Panc1 (cell line): ENCODE measurements around the gene CETN3. TPM values are rescaled to one million over a fixed set of nuclear protein-coding genes. Genes with fewer than 3 reads are reported as not detected.

Source experiments
- ATAC-seq: fragments of 200-7000 bp; cut with Tn5 transposase; 2 replicates; pipeline ENCODE4 v1.9.1; 2020; ENCODE audit warnings: mild to moderate bottlenecking, moderate library complexity
- BruUV-seq: library from RNA; stranded (reverse); fragments of 400-500 nt; replicated peaks from 2 replicates; lab custom pipeline; 2021; lab: Mats Ljungman, UMichigan
- CTCF ChIA-PET: fragments of 300-600 bp; sonication (Branson Sonifier 250); formaldehyde crosslinking; loops from one replicate; lab custom pipeline; 2022; ENCODE audit warnings: antibody characterized with exemption; lab: Charles Lee
- POLR2A ChIA-PET: fragments of 300-600 bp; sonication (Branson Sonifier 250); formaldehyde crosslinking; loops from one replicate; lab custom pipeline; 2022; ENCODE audit warnings: antibody characterized with exemption; lab: Charles Lee
- DNase-seq: peaks from one replicate; pipeline ENCODE4 v3.0.0-alpha.2; 2010; ENCODE audit warnings: low read depth, low spot score
- H3K27ac ChIP-seq: 2 replicates; pipeline ENCODE4 v1.5.1; 2011; ENCODE audit warnings: mild to moderate bottlenecking, low read length, inconsistent platforms
- H3K27me3 ChIP-seq: fragments of 200-500 bp; sonication (Bioruptor generic); 2 replicates; pipeline ENCODE4 v1.6.0; 2014; ENCODE audit warnings: low read length, inconsistent platforms; ENCODE audit not compliant: control insufficient read depth, insufficient read depth
- H3K36me3 ChIP-seq: fragments of 200-500 bp; sonication (Bioruptor generic); 2 replicates; pipeline ENCODE4 v1.5.1; 2014; ENCODE audit warnings: inconsistent platforms, mild to moderate bottlenecking, low read length, moderate library complexity; ENCODE audit not compliant: control insufficient read depth, insufficient read depth
- H3K4me1 ChIP-seq: 2 replicates; pipeline ENCODE4 v1.5.1; 2011; ENCODE audit warnings: inconsistent platforms, mild to moderate bottlenecking, low read length, moderate library complexity; ENCODE audit not compliant: control insufficient read depth, insufficient read depth
- H3K4me3 ChIP-seq, 2 experiments: 2 replicates each; pipeline ENCODE4 v1.5.1; 2011 to 2012; ENCODE audit warnings: low read depth in 2 of 2, low read length in 2 of 2, mild to moderate bottlenecking in 2 of 2, inconsistent platforms in 1 of 2, moderate library complexity in 1 of 2
- H3K9me3 ChIP-seq: fragments of 200-500 bp; sonication (Bioruptor generic); 2 replicates; pipeline ENCODE4 v1.5.1; 2014; ENCODE audit warnings: low read depth, mild to moderate bottlenecking, inconsistent platforms, low read length, moderate library complexity; ENCODE audit not compliant: control insufficient read depth, insufficient read depth
- POLR2AphosphoS5 ChIP-seq: IDR thresholded peaks from 2 replicates; pipeline ENCODE4 v1.6.1; 2012; ENCODE audit warnings: mild to moderate bottlenecking, low read depth, low read length, moderate library complexity
- SIN3A ChIP-seq: IDR thresholded peaks from 2 replicates; pipeline ENCODE4 v1.6.1; 2012; ENCODE audit warnings: low read depth, mild to moderate bottlenecking, low read length, moderate library complexity, borderline replicate concordance; ENCODE audit not compliant: insufficient read depth
- TCF7L2 ChIP-seq: IDR thresholded peaks from 2 replicates; pipeline ENCODE4 v1.6.1; 2011; ENCODE audit warnings: mild to moderate bottlenecking, low read depth, low read length, inconsistent platforms
- in situ Hi-C: cut with HindIII; loops from 2 replicates; pipeline ENCODE4 v1.10.0; 2016; ENCODE audit warnings: low sequenced_read_pairs, low pct_unique_long_range_greater_than_20kb
- intact Hi-C: fragments of 100-400 bp; cut with micrococcal nuclease; formaldehyde crosslinking; loops from one replicate; pipeline ENCODE4 v1.10.0; 2022; ENCODE audit not compliant: unreplicated experiment
- total RNA-seq: library from RNA; stranded (reverse); gene quantifications from one replicate; pipeline ENCODE4 v1.2.1, GENCODE V29; 2021; ENCODE audit not compliant: unreplicated experiment
- TF ChIP-seq, protein P1 (sequence below), 2 experiments: IDR thresholded peaks; 2 replicates each; pipeline ENCODE4 v1.6.1; 2011 to 2012; ENCODE audit warnings: low read depth in 2 of 2, control low read depth in 1 of 2, low read length in 1 of 2, mild to moderate bottlenecking in 1 of 2, moderate library complexity in 1 of 2; ENCODE audit not compliant: insufficient read depth in 1 of 2
- TF ChIP-seq, protein P2 (sequence below): fragments of 450-650 bp; IDR thresholded peaks from 2 replicates; pipeline ENCODE4 v1.5.1; 2017; ENCODE audit warnings: mild to moderate bottlenecking

The CETN3 gene
- total RNA-seq, 1 experiment from 2014 or later = 30.6 TPM

GRCh38 chr5:90390928-90391327, 18.6 kb downstream of the CETN3 start:
- Histone ChIP-seq H3K9me3 (no peaks in the 10 kb centered on the region), H3K4me3 (no peak overlapping the region), H3K36me3 (peaks cover 6% of the 10 kb centered on the region; the same call in 1 of the 2 replicates), H3K4me1 (no peaks in the 10 kb centered on the region), H3K27me3 (no peaks in the 10 kb centered on the region), H3K27ac (no peak overlapping the region)
- DNase-seq = no peak
- TF ChIP-seq SIN3A = no peak
- no peak for TF ChIP-seq TCF7L2
- TF ChIP-seq, protein P1, sequence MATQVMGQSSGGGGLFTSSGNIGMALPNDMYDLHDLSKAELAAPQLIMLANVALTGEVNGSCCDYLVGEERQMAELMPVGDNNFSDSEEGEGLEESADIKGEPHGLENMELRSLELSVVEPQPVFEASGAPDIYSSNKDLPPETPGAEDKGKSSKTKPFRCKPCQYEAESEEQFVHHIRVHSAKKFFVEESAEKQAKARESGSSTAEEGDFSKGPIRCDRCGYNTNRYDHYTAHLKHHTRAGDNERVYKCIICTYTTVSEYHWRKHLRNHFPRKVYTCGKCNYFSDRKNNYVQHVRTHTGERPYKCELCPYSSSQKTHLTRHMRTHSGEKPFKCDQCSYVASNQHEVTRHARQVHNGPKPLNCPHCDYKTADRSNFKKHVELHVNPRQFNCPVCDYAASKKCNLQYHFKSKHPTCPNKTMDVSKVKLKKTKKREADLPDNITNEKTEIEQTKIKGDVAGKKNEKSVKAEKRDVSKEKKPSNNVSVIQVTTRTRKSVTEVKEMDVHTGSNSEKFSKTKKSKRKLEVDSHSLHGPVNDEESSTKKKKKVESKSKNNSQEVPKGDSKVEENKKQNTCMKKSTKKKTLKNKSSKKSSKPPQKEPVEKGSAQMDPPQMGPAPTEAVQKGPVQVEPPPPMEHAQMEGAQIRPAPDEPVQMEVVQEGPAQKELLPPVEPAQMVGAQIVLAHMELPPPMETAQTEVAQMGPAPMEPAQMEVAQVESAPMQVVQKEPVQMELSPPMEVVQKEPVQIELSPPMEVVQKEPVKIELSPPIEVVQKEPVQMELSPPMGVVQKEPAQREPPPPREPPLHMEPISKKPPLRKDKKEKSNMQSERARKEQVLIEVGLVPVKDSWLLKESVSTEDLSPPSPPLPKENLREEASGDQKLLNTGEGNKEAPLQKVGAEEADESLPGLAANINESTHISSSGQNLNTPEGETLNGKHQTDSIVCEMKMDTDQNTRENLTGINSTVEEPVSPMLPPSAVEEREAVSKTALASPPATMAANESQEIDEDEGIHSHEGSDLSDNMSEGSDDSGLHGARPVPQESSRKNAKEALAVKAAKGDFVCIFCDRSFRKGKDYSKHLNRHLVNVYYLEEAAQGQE (IDR thresholded peaks at IDR 0.05; ENCODE audit: insufficient read depth in 1 of 2, low read depth in 2 of 2, low read length in 1 of 2) = no peak
- TF ChIP-seq, protein P2, sequence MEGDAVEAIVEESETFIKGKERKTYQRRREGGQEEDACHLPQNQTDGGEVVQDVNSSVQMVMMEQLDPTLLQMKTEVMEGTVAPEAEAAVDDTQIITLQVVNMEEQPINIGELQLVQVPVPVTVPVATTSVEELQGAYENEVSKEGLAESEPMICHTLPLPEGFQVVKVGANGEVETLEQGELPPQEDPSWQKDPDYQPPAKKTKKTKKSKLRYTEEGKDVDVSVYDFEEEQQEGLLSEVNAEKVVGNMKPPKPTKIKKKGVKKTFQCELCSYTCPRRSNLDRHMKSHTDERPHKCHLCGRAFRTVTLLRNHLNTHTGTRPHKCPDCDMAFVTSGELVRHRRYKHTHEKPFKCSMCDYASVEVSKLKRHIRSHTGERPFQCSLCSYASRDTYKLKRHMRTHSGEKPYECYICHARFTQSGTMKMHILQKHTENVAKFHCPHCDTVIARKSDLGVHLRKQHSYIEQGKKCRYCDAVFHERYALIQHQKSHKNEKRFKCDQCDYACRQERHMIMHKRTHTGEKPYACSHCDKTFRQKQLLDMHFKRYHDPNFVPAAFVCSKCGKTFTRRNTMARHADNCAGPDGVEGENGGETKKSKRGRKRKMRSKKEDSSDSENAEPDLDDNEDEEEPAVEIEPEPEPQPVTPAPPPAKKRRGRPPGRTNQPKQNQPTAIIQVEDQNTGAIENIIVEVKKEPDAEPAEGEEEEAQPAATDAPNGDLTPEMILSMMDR = no peak
- no peak for TF ChIP-seq POLR2AphosphoS5
- intact Hi-C loops = no loop called here
- BruUV-seq = no TSS peak
- POLR2A ChIA-PET = no interaction called here
- CTCF ChIA-PET = no interaction called here
- ATAC-seq = no peak
- in situ Hi-C loops = no loop called here

DNA sequence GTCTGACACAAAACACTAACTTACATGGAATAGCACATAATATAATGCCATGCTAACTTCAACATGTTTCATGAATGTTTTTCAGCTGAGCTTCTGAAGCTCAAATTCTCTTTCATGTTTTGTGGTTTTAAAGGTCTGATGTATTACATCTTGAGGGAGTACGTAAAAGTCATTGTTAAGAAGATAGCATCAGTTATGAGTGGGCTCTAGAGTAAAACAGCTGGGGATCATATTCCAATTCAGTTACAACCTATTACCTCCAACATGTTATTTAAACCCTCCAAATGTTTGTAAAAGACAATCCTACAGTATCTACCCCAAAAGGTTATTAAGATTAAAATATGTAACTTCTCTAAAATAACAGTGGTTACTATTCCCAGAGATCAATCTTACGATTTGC, 19.2 kb downstream of the CETN3 start:
- 0 out of 2 replicates have a peak, but pooled peaks cover 6% of the 10 kb centered on the region for H3K36me3 ChIP-seq
- intact Hi-C loops = no loop called here
- no peak for TF ChIP-seq SIN3A
- H3K27me3 ChIP-seq = no peaks in the 10 kb centered on the region
- H3K4me3 ChIP-seq = no peak overlapping the region
- H3K4me1 ChIP-seq = no peaks in the 10 kb centered on the region
- no peak overlapping the region for H3K27ac ChIP-seq
- no TSS peak for BruUV-seq
- H3K9me3 ChIP-seq = no peaks in the 10 kb centered on the region
- DNase-seq (no peak), ATAC-seq (no peak)
- ChIA-PET POLR2A (no interaction called here), CTCF (no interaction called here)
- in situ Hi-C loops = no loop called here

DNA sequence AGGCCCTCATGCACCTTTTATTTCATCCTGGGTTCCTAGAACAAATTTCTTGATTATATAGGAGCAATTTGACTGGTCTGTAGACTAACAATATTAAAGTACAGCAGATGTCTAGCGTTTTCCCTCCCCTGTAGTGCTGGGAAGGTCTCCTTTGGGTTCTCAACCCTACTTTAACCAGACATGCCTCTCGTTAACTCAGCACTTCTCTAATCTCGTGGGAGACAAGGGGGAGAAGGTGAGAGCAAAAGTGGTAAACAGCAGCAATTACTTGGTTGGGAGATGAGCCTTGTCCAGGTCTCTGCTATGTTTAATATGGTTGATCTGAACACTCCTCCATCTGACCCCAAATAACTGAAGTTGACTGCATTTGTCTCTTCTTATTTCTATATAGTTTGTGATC, 22.0 kb downstream of the CETN3 start:
- TF ChIP-seq, protein P1 (IDR thresholded peaks at IDR 0.05; ENCODE audit: insufficient read depth in 1 of 2, low read depth in 2 of 2, low read length in 1 of 2) = no peak
- TF ChIP-seq POLR2AphosphoS5 = no peak
- TF ChIP-seq, protein P2 = no peak
- TF ChIP-seq TCF7L2 = no peak
- no peak for TF ChIP-seq SIN3A
- Histone ChIP-seq H3K4me3 (no peak overlapping the region), H3K36me3 (no peaks in the 10 kb centered on the region), H3K27me3 (no peaks in the 10 kb centered on the region), H3K4me1 (no peaks in the 10 kb centered on the region), H3K27ac (no peak overlapping the region), H3K9me3 (no peaks in the 10 kb centered on the region)
- no peak for DNase-seq
- ChIA-PET POLR2A (no interaction called here), CTCF (no interaction called here)
- ATAC-seq = no peak
- in situ Hi-C loops = no loop called here
- BruUV-seq = no TSS peak
- intact Hi-C loops = loop anchor here (5.0 kb wide), 1 partner anchor 1660 kb away; no protein-coding TSS in a partner anchor
